ENCODE measurements around the gene ESAM.

ESAM gene

GRCh38 chr11:124801014-124801413 is 38.9 kb upstream of the ESAM start:
- peak overlapping the region; percentile 70 for H3K27ac ChIP-seq
- no peak for TF ChIP-seq ZFX (IDR thresholded peaks at IDR 0.05; ENCODE audit: borderline replicate concordance)
- TF ChIP-seq, protein P1, sequence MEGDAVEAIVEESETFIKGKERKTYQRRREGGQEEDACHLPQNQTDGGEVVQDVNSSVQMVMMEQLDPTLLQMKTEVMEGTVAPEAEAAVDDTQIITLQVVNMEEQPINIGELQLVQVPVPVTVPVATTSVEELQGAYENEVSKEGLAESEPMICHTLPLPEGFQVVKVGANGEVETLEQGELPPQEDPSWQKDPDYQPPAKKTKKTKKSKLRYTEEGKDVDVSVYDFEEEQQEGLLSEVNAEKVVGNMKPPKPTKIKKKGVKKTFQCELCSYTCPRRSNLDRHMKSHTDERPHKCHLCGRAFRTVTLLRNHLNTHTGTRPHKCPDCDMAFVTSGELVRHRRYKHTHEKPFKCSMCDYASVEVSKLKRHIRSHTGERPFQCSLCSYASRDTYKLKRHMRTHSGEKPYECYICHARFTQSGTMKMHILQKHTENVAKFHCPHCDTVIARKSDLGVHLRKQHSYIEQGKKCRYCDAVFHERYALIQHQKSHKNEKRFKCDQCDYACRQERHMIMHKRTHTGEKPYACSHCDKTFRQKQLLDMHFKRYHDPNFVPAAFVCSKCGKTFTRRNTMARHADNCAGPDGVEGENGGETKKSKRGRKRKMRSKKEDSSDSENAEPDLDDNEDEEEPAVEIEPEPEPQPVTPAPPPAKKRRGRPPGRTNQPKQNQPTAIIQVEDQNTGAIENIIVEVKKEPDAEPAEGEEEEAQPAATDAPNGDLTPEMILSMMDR (IDR thresholded peaks at IDR 0.05) = no peak

DNA sequence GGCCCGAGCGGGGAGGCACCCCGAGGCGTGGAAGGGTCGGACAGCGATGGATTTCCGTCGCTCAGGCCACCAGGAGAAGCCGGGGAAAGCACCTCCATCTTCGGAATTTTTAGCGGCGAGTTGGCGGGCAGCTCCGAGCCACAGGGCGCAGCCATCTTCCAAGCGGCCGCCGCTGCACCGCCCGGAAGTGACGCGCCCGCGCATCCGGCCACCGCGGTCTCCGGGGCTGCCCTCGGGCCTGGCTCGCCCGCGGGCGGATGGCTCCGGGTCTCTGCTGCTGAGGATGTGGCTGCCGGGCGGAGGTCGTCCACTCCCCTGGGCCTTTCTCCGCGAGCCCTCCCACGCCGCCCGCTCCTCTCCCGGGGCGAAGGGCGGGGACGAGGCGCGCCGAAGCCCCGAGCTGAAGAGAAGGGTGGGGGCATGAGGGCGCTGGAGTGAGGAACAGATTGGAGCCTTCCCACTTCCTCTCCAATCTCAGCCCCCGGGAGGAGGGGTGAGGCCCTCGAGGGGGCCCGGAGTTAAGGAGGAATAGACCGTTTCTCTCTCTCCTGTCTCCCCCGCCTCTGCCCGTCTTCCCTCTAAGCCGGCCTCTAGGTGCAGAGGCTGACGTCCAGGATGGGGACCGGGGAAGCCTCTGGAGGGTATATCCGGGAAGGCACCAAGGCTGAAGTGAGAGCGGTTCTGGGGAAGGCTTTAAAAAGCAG is 38.3 kb upstream of the ESAM start, which contains the start of gene MSANTD2:
Gene MSANTD2 (minus strand): TSS at position 181 of the 704 bp plus-strand sequence. CDS start 26 bp downstream, at position 155.
- H3K27ac ChIP-seq = peak within 1 kb of the TSS; percentile 70
- no peak for TF ChIP-seq ZFX (IDR thresholded peaks at IDR 0.05; ENCODE audit: borderline replicate concordance)
- TF ChIP-seq, protein P1 (IDR thresholded peaks at IDR 0.05) = no peak

GRCh38 chr11:124799348-124800225 is 37.5 kb upstream of the ESAM start:
- H3K27ac ChIP-seq = peak overlapping the region; percentile 70
- TF ChIP-seq ZFX (IDR thresholded peaks at IDR 0.05; ENCODE audit: borderline replicate concordance) = no peak
- TF ChIP-seq, protein P1 (IDR thresholded peaks at IDR 0.05) = no peak

DNA sequence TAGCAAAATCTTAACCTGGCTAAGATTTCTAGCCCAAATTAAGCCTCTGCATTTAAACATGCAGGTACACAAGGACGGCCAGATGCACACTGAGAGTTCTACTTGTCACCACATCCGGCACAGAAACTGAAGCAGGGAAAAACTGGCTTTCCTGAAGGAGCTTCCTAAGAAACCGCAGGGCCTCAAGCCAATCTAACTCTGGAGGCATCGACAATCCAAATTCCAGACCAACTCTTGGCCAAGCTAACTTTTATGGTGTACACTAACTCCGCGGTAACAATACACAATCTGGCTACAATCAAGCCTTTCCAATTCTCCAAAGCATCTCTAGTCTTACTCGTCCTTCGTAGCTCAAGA is 36.9 kb upstream of the ESAM start:
- no peak overlapping the region for H3K27ac ChIP-seq
- TF ChIP-seq, protein P1 (IDR thresholded peaks at IDR 0.05) = no peak
- no peak for TF ChIP-seq ZFX (IDR thresholded peaks at IDR 0.05; ENCODE audit: borderline replicate concordance)

DNA sequence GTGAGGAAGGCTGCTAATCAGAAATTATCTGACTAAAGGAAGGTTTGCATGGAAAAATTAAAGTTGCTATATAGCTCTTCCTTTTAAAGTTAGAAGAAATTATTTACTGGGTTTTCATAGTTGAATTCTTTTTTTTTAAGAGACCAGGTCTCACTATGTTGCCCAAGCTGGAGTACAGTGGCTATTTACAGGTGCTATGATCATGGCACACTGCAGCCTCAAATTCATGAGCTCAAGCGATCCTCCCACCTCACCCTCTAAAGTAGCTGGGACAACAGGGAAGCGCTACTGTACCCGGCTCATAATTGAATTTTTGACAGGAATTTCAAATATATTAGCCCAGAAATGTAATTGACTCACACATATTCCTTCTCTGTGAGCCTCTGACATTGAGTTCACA is 34.2 kb upstream of the ESAM start:
- no peak overlapping the region for H3K27ac ChIP-seq

DNA sequence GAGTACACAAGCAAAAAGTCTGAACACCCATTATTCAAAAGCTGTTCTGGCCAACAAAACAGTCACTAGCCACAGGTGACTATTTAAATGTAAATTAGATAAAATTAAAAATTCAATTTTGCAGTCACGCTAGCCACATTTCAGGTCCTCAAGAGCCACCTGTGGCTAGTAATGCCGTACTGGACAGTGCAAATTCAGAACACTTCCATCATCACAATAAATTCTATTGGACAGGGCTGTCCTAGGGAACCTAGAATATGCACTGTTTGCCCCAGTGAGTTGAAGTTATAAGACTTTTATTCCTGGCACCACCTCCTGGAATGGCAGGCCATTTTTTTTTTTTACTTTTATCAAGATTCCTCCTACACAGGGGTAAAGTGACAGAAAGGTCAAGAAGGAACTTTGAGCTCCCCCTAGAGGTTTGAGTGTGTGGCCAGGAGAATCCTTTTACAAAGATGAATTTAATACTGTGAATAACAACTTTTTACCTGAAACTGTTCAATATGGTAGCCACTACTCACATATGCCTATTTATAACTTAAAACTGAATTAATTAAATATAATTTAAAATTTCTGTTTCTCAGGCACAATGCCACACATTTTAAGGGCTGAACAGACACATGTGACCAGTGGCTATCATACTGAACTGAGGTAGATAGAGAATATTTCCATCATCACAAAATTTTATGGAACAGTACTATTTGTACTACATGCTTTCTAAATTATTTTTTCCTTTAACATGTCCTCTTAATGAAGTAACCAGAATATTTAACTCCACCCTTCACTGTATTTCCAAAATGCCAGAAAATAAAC is 31.6 kb upstream of the ESAM start:
- no peak for TF ChIP-seq ZFX (IDR thresholded peaks at IDR 0.05; ENCODE audit: borderline replicate concordance)
- TF ChIP-seq, protein P1 (IDR thresholded peaks at IDR 0.05) = peak; percentile 86
- H3K27ac ChIP-seq = no peak overlapping the region

More for the DNA sequence above, 34.2 kb upstream of the ESAM start:
- no peak for TF ChIP-seq ZFX (IDR thresholded peaks at IDR 0.05; ENCODE audit: borderline replicate concordance)

- TF ChIP-seq ZFX (IDR thresholded peaks at IDR 0.05; ENCODE audit: borderline replicate concordance) = no peak
- no peak overlapping the region for H3K27ac ChIP-seq
These were observed 29.7 kb upstream of the ESAM start for GRCh38 chr11:124791626-124792341.

All from 22Rv1 (cell line).